ENCODE results near the gene DLG5. TPM values are rescaled to one million over a fixed set of nuclear protein-coding genes. Genes with fewer than 3 reads are reported as not detected.
A peak's percentile ranks its signal among the peaks of the same experiment; 100 is the strongest.

DLG5 gene
- polyA plus RNA-seq, 2 of the 4 experiments (the other 2 are of a cell fraction) = 17.0 to 30.9 TPM

- Histone ChIP-seq H3K4me1 (peaks cover 61% of the 10 kb centered on the region), H3K4me3 (no peak overlapping the region), H3K4me2 (peak overlapping the region; percentile 56), H3K27ac (peak overlapping the region; percentile 31 to 71; a peak in 5 of 6 replicates), H3K9me3 (no peaks in the 10 kb centered on the region)
- 60% methylated on average over 4 of the region's 4 CpGs for WGBS (ENCODE audit: missing lambda C conversion rate)
- no peak; a peak in 1 of 6 replicates for ATAC-seq
- no peak for DNase-seq (ENCODE audit: low read depth in 1 of 2, low spot score in 1 of 2)
- TF ChIP-seq NFE2L2 (conservative IDR thresholded peaks at IDR 0.05; ENCODE audit: low read length) (no peak), SMC3 (IDR thresholded peaks at IDR 0.05) (no peak), EHMT2 (IDR thresholded peaks at IDR 0.05; ENCODE audit: low read depth) (no peak), KDM1A (IDR thresholded peaks at IDR 0.05; ENCODE audit: low read depth) (no peak), NR3C1 (IDR thresholded peaks at IDR 0.05) (no peak), EP300 (IDR thresholded peaks at IDR 0.05) (no peak), HDAC2 (IDR thresholded peaks at IDR 0.05) (no peak), BCL3 (IDR thresholded peaks at IDR 0.05) (no peak)
- ChIA-PET CTCF (interaction anchor here (0.8 to 2.1 kb wide), 4 partner anchors 10 to 74 kb away, joined by 3 to 4 read pairs (median 3); no protein-coding TSS in a partner anchor), POLR2A (no interaction called here)
- FAIRE-seq = no peak
Measured at GRCh38 chr10:77920495-77920894, 6.1 kb downstream of the DLG5 start.

GRCh38 chr10:77919713-77920108 is 6.8 kb downstream of the DLG5 start:
- POLR2A ChIA-PET = no interaction called here
- H3K4me2 ChIP-seq = peak overlapping the region; percentile 56
- no peaks in the 10 kb centered on the region for H3K9me3 ChIP-seq
- DNase-seq (ENCODE audit: low read depth in 1 of 2, low spot score in 1 of 2) (peak; percentile 71 to 74), ATAC-seq (peak; percentile 90 to 93), FAIRE-seq (no peak)
- TF ChIP-seq FOSL2 (IDR thresholded peaks at IDR 0.05) = no peak
- peak; percentile 27 for TF ChIP-seq FOSL2 (CRISPR knock-in tag; IDR thresholded peaks at IDR 0.05)
- no peak for TF ChIP-seq BHLHE40 (IDR thresholded peaks at IDR 0.05; ENCODE audit: low read depth, low read length)
- TF ChIP-seq CEBPB (IDR thresholded peaks at IDR 0.05) = 0 out of 4 replicates have a peak, but pooled peaks of 1 of the 2 experiments have one; percentile 11
- WGBS (ENCODE audit: missing lambda C conversion rate) = 11% methylated on average over 4 of the region's 4 CpGs
- H3K4me1 ChIP-seq = peaks cover 56% of the 10 kb centered on the region
- H3K27ac ChIP-seq = peak overlapping the region; percentile 41 to 71; a peak in 5 of 6 replicates
- CTCF ChIA-PET = interaction anchor here (0.9 to 2.1 kb wide), 2 partner anchors 11 to 29 kb away, joined by 3 to 4 read pairs; no protein-coding TSS in a partner anchor
- no peak overlapping the region for H3K4me3 ChIP-seq

GRCh38 chr10:77915319-77916105 is 11.0 kb downstream of the DLG5 start:
- FAIRE-seq (no peak), DNase-seq (ENCODE audit: low read depth in 1 of 2, low spot score in 1 of 2) (no peak), ATAC-seq (no peak)
- peaks cover 58% of the 10 kb centered on the region for H3K4me1 ChIP-seq
- H3K4me3 ChIP-seq = no peak overlapping the region
- no peaks in the 10 kb centered on the region for H3K9me3 ChIP-seq
- CTCF ChIA-PET = no interaction called here
- H3K4me2 ChIP-seq = no peak overlapping the region
- peak; percentile 79 for TF ChIP-seq MAFK (IDR thresholded peaks at IDR 0.05; ENCODE audit: partially characterized antibody)
- 0 out of 4 replicates have a peak, but pooled peaks of 1 of the 2 experiments have one; percentile 32 for TF ChIP-seq CEBPB (IDR thresholded peaks at IDR 0.05)
- no peak for TF ChIP-seq SMC3 (IDR thresholded peaks at IDR 0.05)
- H3K27ac ChIP-seq = 0 out of 6 replicates have a peak overlapping the region, but pooled peaks of 1 of the 2 experiments have one; percentile 11
- 84% methylated on average over 10 of the region's 10 CpGs for WGBS (ENCODE audit: missing lambda C conversion rate)
- POLR2A ChIA-PET = no interaction called here

GRCh38 chr10:77913090-77913489 is 13.5 kb downstream of the DLG5 start:
- WGBS (ENCODE audit: missing lambda C conversion rate) = 75% methylated on average over 4 of the region's 4 CpGs
- DNase-seq (ENCODE audit: low read depth in 1 of 2, low spot score in 1 of 2) (no peak), FAIRE-seq (no peak), ATAC-seq (no peak)
- CTCF ChIA-PET = interaction anchor here (1.6 to 3.5 kb wide), 2 partner anchors 10 to 66 kb away, joined by 5 to 16 read pairs; no protein-coding TSS in a partner anchor
- Histone ChIP-seq H3K9me3 (no peaks in the 10 kb centered on the region), H3K27ac (peak overlapping the region; percentile 86 to 93; a peak in 5 of 6 replicates), H3K4me1 (peaks cover 60% of the 10 kb centered on the region), H3K4me2 (no peak overlapping the region), H3K4me3 (no peak overlapping the region)
- POLR2A ChIA-PET = interaction anchor here (1.4 kb wide), 1 partner anchor 13 kb away, joined by 5 read pairs; the partner anchor contains the start of gene DLG5
- no peak for TF ChIP-seq PBX3 (IDR thresholded peaks at IDR 0.05)
- TF ChIP-seq HES2 (IDR thresholded peaks at IDR 0.05) = no peak
- TF ChIP-seq ZFP36 (IDR thresholded peaks at IDR 0.05; ENCODE audit: borderline replicate concordance, partially characterized antibody) = no peak
- no peak for TF ChIP-seq RCOR1 (IDR thresholded peaks at IDR 0.05; ENCODE audit: low read depth, low read length)
- TF ChIP-seq BHLHE40 (IDR thresholded peaks at IDR 0.05; ENCODE audit: low read depth, low read length) = no peak
- no peak for TF ChIP-seq ZSCAN20 (CRISPR knock-in tag; IDR thresholded peaks at IDR 0.05)
- TF ChIP-seq USF2 (IDR thresholded peaks at IDR 0.05) = no peak
- no peak for TF ChIP-seq HMGXB4 (CRISPR knock-in tag; IDR thresholded peaks at IDR 0.05; ENCODE audit: borderline replicate concordance)
- no peak for TF ChIP-seq CHD4 (IDR thresholded peaks at IDR 0.05; ENCODE audit: borderline replicate concordance)
- TF ChIP-seq EP300 (IDR thresholded peaks at IDR 0.05) = no peak

All from A549 (cell line).